Amygdala (tissue), 56 donors: ENCODE data around the gene ETNK2.

ENCODE experiments used
- DNase-seq, 56 donors: peaks; one replicate each; lab custom pipeline; 2025; lab: John Stamatoyannopoulos, UW

Gene ETNK2

DNA sequence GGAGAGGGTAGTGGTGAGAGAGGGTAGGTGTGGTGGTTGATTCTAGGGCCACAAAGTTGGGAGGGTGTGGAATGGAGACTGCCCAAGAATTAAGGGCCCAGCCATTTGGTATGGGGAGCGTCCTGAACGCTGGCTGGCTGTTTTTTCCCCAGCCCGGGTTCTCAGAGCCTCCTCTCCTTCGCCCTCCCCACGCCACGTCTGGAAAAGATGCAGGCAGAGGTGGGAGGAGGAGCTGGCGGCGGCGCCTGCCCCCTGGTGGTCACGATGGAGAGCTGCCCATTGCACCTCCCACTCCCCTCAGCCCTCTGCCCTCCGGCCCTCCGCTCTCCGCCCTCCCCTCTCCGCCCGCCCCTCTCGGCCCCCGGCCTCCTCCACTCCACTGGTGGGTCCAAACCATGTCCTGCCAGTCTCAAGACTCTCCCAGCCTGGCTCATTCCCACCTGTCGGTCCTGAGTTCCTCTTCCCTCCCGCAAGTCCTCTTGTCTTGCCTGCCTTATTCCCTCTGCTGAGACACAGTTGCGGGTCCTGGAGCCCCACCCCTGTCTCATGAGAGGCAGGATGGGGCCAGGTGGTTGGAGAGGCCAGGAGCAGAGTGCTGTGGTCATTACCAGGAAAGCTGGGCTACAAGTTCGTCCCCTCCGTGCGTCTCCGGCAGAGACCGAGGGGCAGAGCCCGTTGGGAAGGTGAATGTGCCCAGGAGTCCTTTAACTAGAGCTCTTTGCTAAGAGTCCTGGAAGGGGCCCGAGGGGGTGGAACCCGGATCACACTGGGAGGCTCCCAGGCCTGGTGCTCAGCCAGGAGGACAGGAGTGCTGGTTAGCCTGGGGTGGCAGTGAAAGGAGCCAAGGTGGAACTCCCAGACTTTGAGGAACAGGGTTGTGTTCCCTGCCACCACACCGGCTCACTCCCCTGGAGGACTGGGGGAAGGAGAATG is 22.6 kb downstream of the ETNK2 start:
- DNase-seq: peak in 39 of 56 donors; percentile 14 to 71 (median 39)

DNA sequence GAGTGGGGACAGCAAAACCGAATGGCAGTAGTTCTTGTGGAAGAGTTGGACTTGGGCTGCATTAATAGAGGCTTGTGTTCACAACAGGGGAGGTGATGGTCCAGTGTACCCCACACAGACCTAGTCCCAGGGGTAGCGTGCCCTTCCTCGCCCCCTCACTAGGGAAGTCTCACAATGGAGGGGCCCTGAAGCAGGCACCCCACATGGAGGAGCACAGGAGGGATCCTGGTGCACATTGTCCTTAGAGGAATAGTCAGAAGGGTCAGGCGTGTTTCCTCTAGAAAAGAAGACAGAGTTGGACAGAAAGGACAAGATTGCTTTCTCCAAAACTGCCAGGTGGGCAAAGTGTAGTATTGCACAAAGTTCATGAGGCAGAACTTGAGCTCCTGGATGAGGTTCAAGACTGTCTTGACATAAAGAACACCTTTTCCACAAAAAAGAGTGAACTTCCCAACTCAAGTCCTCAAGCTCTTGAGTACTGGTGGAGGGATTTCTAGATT is 23.3 kb downstream of the ETNK2 start:
- DNase-seq: no peak

DNA sequence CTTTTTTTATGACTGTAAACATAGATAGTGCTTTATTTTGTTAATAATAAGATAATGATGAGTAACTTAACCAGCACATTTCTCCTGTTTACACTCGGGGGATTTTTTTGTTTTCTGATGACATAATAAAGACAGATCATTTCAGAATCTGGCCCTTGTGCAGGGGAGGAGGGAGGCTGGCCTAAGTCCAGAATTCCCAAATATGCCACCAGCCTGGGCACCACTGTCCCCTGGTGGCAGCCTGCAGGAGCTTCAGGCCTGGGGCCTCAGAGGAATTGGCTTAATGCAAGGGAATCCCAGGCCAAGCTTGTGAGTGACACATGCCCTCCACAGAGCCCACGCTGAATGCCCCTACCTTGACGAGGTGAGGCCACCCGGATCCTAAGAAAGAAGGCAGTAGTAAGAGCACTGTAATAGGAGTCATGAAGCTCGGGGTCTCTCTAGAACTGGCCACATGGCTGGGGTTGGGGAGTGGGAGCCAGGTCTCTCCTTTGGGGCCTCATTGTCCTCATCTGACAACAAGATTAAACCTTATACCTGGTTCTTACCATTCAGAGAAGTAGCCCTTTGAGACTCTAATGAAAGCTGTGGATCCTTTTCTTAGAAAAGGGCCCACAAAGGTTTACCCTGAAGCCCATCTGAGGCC is 24.1 kb downstream of the ETNK2 start:
- DNase-seq: peak in 40 of 56 donors; percentile 7 to 76 (median 44)

DNA sequence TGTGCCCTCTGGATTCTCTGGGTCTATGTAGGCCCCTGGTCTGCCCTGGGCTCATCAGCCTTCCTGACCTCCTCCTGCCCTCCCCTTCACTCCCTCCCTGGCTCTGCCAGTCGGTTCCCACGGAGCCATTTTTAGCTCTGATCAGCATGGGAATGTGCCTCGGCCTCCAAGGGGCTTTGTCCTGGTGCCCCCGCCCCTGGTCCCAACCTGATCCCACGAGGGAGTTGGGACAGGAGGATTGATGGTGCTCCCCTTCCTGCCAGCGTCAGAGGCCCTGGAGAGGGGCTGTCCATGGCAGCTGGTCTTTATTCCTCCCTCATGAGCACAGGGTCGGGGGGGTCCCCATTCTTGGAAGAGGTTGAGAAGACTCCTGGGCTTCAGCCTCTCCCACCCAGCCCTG is 24.9 kb downstream of the ETNK2 start:
- DNase-seq: no peak

DNA sequence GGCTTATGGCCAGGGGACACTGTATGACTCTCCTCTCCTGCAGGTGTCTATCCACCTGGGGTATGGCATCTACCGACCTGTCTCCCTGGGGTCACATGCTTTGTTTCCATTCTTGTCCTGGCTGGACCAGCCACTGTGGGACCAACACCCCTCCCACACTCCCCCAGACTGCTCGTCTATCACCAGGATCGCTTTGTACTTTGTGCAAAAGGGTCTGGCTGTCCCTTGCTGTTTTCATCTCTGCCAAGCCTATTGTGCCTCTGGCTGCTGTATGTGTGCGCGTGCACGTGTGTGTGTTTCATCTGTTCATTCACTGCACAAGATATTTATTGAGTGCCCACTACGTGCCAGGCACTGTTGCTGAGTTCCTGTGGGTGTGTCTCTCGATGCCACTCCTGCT is 25.5 kb downstream of the ETNK2 start:
- DNase-seq: no peak

DNA sequence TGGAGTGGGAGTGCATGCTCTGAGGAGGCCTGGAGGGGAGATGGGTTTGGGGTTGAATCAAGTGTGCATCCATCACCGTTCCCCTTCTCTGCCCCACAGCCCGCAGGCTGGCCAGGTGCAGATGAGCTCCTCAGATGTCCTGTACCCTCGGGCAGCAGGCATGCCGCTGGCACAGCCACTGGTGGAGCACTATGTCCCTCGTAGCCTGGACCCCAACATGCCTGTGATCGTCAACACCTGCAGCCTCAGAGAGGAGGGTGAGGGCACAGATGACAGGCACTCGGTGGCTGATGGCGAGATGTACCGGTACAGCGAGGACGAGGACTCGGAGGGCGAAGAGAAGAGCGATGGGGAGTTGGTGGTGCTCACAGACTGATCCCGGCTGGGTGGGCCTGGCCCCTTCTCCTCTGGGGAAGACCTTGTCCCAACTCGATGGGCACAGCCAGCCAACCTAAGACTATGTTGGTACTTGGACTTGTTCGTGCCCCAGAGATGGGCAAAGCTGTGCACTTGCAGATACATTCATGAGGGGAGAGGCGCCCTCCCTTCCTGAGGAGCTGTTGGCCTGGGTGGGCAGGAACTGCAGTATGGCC is 26.0 kb downstream of the ETNK2 start:
- DNase-seq: no peak

DNA sequence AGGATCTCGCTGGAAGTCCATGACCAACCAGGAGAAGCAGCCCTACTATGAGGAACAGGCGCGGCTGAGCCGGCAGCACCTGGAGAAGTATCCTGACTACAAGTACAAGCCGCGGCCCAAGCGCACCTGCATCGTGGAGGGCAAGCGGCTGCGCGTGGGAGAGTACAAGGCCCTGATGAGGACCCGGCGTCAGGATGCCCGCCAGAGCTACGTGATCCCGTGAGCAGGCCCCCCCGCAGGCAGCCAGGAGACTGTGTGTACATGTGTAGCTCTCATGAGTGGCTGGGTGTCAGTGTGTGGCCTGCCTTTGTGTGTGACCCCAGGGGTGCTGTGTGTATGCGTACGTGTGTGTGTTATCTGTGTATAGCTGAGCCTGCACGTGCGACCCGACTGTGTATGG is 27.2 kb downstream of the ETNK2 start:
- no peak for DNase-seq

DNA sequence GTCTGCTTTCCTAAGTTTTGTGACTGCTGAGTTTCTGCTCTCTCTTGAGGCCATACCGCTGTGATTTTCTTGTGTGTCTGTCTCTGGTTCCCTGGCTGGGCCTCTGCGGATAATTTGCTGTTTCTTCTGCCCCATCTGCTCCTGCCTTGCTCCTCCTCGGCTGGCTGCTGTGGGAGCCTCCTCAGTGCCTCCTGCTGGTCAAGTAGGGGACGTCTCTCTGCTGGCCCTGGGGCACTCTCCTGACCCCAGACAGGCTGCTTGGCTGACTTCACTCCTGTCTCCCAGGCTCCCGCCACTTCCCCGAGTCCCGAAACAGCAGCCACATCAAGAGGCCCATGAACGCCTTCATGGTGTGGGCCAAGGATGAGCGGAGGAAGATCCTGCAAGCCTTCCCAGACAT is 28.5 kb downstream of the ETNK2 start:
- no peak for DNase-seq

DNA sequence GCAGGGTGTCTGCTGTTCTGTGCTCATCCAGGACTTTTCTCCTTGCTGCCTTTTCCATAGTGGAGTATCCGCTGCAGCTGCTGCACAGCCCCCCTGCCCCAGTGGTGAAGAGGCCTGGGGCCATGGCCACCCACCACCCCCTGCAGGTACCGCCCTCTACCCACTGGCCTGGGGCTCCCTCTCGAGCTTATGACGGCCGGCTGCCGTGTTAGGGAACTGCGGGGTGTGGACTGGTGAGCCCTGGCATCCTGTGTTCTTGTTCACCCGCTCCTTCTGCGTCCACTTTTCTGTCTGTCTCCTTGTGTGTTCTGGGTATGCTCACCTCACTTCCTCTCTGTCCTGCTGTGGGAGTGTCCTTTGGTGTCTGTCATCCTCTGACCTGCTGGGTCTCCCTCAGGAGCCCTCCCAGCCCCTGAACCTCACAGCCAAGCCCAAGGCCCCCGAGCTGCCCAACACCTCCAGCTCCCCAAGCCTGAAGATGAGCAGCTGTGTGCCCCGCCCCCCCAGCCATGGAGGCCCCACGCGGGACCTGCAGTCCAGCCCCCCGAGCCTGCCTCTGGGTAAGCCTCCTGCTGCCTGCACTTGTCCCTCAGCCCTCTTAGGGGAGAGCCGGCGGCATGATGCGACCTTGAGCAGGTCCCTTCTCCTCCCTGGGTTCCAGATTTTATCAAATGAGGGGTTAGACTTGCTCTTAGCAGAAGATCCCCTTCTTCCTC is 29.8 kb downstream of the ETNK2 start:
- no peak for DNase-seq

DNA sequence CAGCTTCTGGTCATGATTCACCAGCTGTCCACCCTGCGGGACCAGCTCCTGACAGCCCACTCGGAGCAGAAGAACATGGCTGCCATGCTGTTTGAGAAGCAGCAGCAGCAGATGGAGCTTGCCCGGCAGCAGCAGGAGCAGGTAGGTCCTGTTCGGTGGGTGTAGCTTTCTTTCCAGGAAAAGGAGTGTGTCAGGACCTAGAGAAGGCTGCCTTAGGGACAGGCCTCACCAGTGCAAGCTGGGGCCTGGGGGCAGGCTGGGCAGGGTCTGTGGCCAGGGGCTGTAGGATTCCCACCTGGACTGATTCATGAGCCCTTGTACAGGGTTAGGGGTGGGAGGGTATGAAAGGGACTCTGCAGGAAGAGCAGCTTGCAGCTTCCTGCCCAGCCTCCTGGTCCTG is 35.3 kb downstream of the ETNK2 start:
- DNase-seq: no peak

DNA sequence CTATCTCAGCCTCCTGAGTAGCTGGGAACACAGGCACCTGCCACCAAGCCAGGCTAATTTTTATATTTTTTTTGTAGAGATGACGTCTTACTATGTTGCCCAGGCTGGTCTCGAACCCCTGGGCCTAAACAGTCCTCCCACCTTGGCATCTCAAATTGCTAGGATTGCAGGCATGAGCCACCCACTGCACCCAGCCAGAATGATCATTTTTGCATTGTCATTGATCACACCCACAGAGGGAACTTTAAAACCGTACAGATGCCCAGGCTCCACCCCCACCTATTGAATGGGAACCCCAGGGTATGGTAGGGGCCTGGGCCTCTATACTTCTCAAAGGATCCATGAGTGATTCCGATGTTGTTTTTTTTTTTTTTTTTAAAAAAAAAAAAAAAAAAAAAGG is 36.7 kb downstream of the ETNK2 start:
- no peak for DNase-seq

DNA sequence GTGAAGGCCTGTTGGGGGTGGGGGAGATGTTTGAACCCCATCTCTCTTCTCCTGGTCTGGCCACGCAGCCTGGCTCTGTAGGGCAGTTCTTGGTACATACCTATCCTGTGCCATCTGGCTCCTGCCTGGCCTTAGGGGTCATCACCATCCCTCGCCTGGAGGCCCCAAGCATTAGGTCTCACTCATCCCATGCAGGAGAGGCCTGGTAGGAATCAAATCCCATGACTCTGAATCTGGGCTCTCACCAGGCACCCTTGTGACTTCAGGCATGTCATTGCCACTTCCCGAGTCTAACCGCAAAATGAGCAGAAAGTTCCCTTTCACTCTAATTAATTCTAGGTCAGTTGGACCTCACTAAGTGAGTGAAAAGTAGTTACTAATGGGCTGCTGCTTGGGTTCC is 37.2 kb downstream of the ETNK2 start:
- DNase-seq: peak in 1 of 56 donors; percentile 8

DNA sequence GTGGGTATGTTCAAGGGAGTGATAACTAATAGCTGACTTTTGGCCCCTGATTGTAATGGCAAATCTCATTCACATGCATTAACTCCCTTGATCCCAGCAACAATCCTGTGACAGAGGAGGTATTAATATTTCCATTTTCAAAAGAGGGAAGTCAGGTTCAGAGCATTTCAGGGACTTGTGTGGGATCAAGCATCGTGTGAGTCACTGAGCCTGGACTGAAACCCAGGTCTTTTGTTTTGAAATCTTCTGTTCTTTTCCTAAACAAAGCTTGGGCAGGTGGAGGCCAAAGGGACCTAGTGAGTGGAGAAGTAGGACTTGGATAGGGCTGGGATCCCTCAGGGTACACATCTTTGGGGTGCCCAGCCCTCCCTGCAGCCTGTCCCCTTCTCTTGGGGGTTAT is 37.9 kb downstream of the ETNK2 start:
- DNase-seq: no peak

DNA sequence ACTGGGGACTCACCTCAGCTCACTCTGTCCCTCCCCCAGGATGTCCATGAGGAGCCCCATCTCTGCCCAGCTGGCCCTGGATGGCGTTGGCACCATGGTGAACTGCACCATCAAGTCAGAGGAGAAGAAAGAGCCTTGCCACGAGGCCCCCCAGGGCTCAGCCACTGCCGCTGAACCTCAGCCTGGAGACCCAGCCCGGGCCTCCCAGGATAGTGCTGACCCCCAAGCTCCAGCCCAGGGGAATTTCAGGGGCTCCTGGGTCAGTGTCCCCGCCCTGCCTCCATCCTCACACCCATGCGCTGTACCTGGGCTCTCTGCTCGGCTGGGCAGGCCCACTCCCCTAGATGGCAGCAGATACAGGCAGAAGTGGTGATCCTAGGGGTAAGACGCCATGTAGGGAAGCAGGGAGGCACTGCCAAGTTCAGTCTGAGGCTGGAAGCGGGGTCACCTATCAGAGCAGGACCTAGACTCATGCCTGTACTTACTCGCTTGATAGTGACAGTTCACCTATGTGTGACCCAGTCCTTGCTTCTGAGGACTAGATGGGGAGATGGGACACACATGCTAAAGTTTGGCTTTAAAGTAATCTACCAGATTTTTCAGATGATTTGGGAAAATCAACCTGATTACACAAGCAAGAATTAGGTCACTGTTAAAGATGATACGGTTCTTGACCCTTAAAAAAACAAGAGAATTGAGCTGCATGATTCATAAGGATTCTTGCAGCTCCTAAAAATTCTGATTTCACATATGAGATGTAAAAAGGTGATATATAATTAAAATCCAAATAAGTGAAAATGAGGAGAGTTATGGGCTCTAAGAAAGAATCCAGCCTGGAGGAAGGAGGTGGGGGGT is 38.7 kb downstream of the ETNK2 start:
- no peak for DNase-seq

DNA sequence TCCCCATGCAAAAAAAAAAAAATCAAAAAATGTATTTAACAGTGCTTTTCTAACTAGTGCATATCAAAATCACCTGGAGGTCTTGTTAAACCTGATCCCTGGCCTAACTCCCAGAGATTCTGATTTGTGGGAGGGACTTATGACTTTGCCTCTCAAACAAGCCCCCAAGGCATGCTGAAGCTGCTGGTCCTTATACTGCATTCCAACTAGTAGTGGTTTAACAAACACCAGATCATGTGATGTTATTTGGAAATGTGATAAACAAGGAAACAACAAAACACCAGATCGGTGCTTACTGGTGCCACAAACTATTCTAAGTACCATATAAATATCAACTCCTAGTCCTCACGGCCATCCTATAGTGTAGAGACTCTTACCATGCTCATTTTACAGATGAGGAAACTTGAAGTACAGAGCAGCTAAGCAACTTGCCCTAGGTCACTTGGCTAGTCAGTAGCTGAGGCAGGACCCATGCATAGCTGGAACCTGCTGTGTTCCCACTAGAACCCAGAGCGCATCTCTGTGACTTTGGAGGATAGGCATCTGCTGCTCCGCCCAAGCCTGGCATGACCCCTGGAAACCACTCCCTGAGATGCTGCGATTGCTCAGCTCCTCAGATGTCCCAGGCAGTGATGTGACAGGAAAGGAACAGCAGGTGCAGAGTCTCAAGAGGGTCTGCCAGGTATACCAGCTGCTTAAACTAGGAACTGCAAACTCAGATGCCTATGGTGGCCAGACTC is 40.8 kb downstream of the ETNK2 start:
- no peak for DNase-seq

DNA sequence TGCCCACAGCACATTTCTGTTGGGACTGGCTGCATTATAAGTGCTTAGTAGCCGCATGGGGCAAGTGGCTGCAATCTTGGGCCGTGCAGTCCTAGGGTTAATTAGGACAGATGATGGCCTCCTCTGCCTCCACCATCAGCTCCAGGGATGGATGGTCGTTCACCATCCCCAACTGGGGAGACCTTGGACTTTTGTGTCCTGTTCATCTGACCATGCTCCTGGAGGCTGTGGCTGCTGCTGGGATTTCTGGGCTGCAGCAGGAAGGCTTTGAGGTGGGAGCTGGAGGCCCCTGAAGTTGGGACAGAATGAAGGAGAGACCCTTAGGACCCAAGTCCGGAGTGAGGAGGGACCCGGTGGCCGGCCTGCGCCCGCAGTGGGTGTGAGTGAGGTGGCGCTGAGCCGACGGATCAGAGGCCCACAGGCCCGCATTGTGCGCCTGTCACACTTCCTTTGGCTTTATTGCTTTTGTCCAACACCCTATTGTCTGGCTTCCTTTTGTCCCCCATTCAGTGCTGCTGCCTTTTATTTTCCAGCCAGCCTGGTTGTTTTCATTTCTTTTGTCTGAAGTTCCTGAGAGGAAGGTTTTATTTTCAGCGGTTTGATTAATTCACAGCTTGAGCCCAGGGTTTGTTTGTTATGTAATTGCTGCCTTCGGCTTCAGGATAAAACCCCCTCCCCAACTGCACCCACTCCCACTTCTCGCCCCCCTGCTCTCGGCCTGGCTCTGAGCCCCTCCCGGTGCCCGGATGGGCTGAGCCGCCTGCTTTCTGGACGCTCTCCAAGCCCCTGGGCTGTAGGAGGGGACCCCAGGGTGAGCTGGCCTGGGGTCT is 43.3 kb downstream of the ETNK2 start:
- DNase-seq: peak in 3 of 56 donors; percentile 14 to 20 (median 19)

DNA sequence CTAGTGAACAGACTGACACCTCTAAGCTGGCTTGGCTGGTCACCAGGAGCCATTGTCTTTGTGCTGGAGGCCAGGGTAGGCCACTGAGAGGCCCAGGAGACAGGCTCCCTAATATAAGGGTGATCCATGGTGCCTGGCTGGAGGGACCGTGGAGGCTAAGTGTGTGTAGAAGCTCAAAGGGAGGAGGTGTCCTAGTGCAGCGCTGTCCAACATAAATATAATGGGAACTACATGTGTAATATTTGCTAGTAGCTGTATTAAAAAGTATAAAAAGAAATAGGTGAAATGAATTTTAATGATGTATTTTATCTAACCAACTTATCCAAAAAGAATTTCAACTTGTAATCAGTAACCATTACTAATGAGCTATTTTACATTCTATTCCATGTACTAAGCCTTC is 44.0 kb downstream of the ETNK2 start:
- DNase-seq: no peak

DNA sequence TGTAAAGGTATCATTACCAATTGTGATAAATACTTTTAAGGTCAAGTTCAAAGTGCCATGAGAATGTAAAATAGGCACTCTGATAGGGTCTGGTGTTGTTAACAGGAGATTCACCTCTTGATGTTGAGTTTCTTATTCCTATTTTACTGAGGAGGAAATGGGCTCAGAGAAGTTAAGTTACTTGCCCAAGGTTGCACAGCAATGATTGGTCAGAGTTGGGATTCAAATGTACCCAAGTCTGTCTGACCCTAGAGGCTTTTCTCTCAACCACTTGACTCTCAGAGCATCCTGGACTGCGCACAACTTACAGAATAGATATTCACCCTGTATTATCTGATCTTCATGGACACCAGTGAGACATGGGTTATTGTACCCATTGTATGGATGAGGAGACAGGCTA is 45.0 kb downstream of the ETNK2 start:
- DNase-seq: no peak
